HCT116 (cell line): ENCODE measurements around the gene CNTN4. TPM values are rescaled to one million over a fixed set of nuclear protein-coding genes. Genes with fewer than 3 reads are reported as not detected.

Experiments
- ATAC-seq: fragments of 200-7000 bp; cut with Tn5 transposase; 2 replicates; pipeline ENCODE4 v1.9.1; 2020; ENCODE audit warnings: mild to moderate bottlenecking, moderate library complexity
- BruUV-seq: library from RNA; stranded (reverse); fragments of 400-500 nt; replicated peaks from 2 replicates; lab custom pipeline; 2021; lab: Mats Ljungman, UMichigan
- CTCF ChIA-PET: fragments of 300-600 bp; sonication (Branson Sonifier 250); formaldehyde crosslinking; loops from one replicate; lab custom pipeline; 2021; ENCODE audit warnings: antibody characterized with exemption; lab: Charles Lee
- POLR2A ChIA-PET: fragments of 300-600, 350-600 bp; sonication (Branson Sonifier 250); formaldehyde crosslinking; loops from one replicate; lab custom pipeline; 2021; ENCODE audit warnings: antibody characterized with exemption; lab: Charles Lee
- RAD21 ChIA-PET, 2 experiments: fragments of 300-600 bp; sonication (Branson Sonifier 250); formaldehyde crosslinking; loops; one replicate each; lab custom pipeline; 2023; ENCODE audit warnings: low total read pairs in 2 of 2; ENCODE audit not compliant: uncharacterized antibody in 2 of 2, unreplicated experiment in 2 of 2, low non-redundant PET in 1 of 2; lab: Charles Lee
- DNase-seq: peaks from one replicate; pipeline ENCODE4 v3.0.0-alpha.2; 2010; ENCODE audit warnings: low read depth, low spot score
- H2AFZ ChIP-seq: fragments of 200-600 bp; shearing (Covaris generic), sonication (generic); 2 replicates; pipeline ENCODE4 v1.6.1; 2017; ENCODE audit warnings: low read depth, mixed run types, mixed read lengths, antibody characterized with exemption, low read length; ENCODE audit not compliant: poor library complexity, severe bottlenecking
- H3K27ac ChIP-seq: 2 replicates; pipeline ENCODE4 v1.5.1; 2012; ENCODE audit warnings: low read depth, low read length
- H3K27me3 ChIP-seq: fragments of 200-600 bp; sonication (generic); 2 replicates; pipeline ENCODE4 v1.6.1; 2016; ENCODE audit warnings: mixed run types, low read length, mixed read lengths; ENCODE audit not compliant: insufficient read depth
- H3K36me3 ChIP-seq, 2 experiments: fragments of 200-500 bp in 1 of 2; fragments of 200-600 bp in 1 of 2; sonication (Bioruptor generic) in 1 of 2; sonication (generic) in 1 of 2; 2 replicates each; pipeline versions ENCODE4 v1.5.1 to v1.6.1; 2014 to 2016; ENCODE audit warnings: low read length in 2 of 2, inconsistent platforms in 1 of 2, mixed read lengths in 1 of 2, mixed run types in 1 of 2; ENCODE audit not compliant: insufficient read depth in 2 of 2, control insufficient read depth in 1 of 2
- H3K4me1 ChIP-seq, 2 experiments: fragments of 200-600 bp in 1 of 2; sonication (generic) in 1 of 2; 2 replicates each; pipeline versions ENCODE4 v1.5.1 to v1.6.1; 2012 to 2017; ENCODE audit warnings: low read length in 2 of 2, inconsistent platforms in 1 of 2, mild to moderate bottlenecking in 1 of 2, mixed read lengths in 1 of 2, mixed run types in 1 of 2, moderate library complexity in 1 of 2; ENCODE audit not compliant: insufficient read depth in 2 of 2, control insufficient read depth in 1 of 2
- H3K4me2 ChIP-seq: fragments of 200-600 bp; sonication (generic); 2 replicates; pipeline ENCODE4 v1.6.1; 2017; ENCODE audit warnings: mixed run types, low read length, mixed read lengths
- H3K4me3 ChIP-seq, 2 experiments: fragments of 200-600 bp in 1 of 2; sonication (generic) in 1 of 2; replicated peaks in 1 of 2; 2 replicates each; pipeline ENCODE4 v1.5.1; 2011 to 2016; ENCODE audit warnings: low read length in 2 of 2, control low read depth in 1 of 2, low read depth in 1 of 2, mild to moderate bottlenecking in 1 of 2, mixed read lengths in 1 of 2, mixed run types in 1 of 2
- H3K79me2 ChIP-seq: fragments of 200-600 bp; sonication (generic); 2 replicates; pipeline ENCODE4 v1.6.1; 2017; ENCODE audit warnings: mild to moderate bottlenecking, mixed run types, low read length, moderate library complexity, mixed read lengths; ENCODE audit not compliant: insufficient read depth
- H3K9ac ChIP-seq: fragments of 200-600 bp; sonication (generic); 2 replicates; pipeline ENCODE4 v1.6.1; 2016; ENCODE audit warnings: low read length, mixed read lengths
- H3K9me2 ChIP-seq: fragments of 200-600 bp; sonication (generic), shearing (Covaris generic); 2 replicates; pipeline ENCODE4 v1.6.1; 2017; ENCODE audit warnings: mixed run types, mild to moderate bottlenecking, moderate library complexity; ENCODE audit not compliant: insufficient read depth
- H3K9me3 ChIP-seq, 2 experiments: fragments of 200-500 bp in 1 of 2; fragments of 200-600 bp in 1 of 2; sonication (Bioruptor generic) in 1 of 2; sonication (generic) in 1 of 2; 2 replicates each; pipeline ENCODE4 v1.6.1; 2014 to 2017; ENCODE audit warnings: low read length in 2 of 2, mixed read lengths in 2 of 2, inconsistent platforms in 1 of 2, low read depth in 1 of 2, mild to moderate bottlenecking in 1 of 2, mixed run types in 1 of 2, moderate library complexity in 1 of 2; ENCODE audit not compliant: control insufficient read depth in 1 of 2, insufficient read depth in 1 of 2
- H4K20me1 ChIP-seq: fragments of 200-600 bp; sonication (generic), shearing (Covaris generic); 2 replicates; pipeline ENCODE4 v1.6.1; 2017; ENCODE audit warnings: mixed run types, mild to moderate bottlenecking, moderate library complexity; ENCODE audit not compliant: insufficient read depth
- CBX3 ChIP-seq: IDR thresholded peaks from 2 replicates; pipeline ENCODE4 v1.6.1; 2012; ENCODE audit warnings: low read depth
- CTCF ChIP-seq, 3 experiments: fragments of 200-600 bp in 1 of 3; sonication (generic) in 1 of 3; IDR thresholded peaks in 2 of 3; conservative IDR thresholded peaks in 1 of 3; 2 replicates each; pipeline ENCODE4 v1.5.1; 2012 to 2017; ENCODE audit warnings: low read depth in 2 of 3, low read length in 2 of 3, antibody characterized with exemption in 1 of 3, borderline replicate concordance in 1 of 3, control low read depth in 1 of 3, mild to moderate bottlenecking in 1 of 3, mixed read lengths in 1 of 3, mixed run types in 1 of 3, moderate library complexity in 1 of 3; ENCODE audit not compliant: insufficient read depth in 1 of 3
- EZH2 ChIP-seq: fragments of 200-600 bp; sonication (generic); IDR thresholded peaks from 2 replicates; pipeline ENCODE4 v1.6.1; 2017; ENCODE audit warnings: antibody characterized with exemption, mixed run types
- RAD21 ChIP-seq: IDR thresholded peaks from 2 replicates; pipeline ENCODE4 v1.6.1; 2012; ENCODE audit warnings: low read depth, mild to moderate bottlenecking
- REST ChIP-seq: IDR thresholded peaks from 2 replicates; pipeline ENCODE4 v1.6.1; 2012; ENCODE audit warnings: low read depth
- SIN3A ChIP-seq: IDR thresholded peaks from 2 replicates; pipeline ENCODE4 v1.6.1; 2012; ENCODE audit warnings: low read depth
- YY1 ChIP-seq: IDR thresholded peaks from 2 replicates; pipeline ENCODE4 v1.6.1; 2011; ENCODE audit warnings: low read length, low read depth, moderate library complexity, mild to moderate bottlenecking; ENCODE audit not compliant: insufficient replicate concordance; ENCODE audit errors: extremely low read depth
- ZBTB33 ChIP-seq: IDR thresholded peaks from 2 replicates; pipeline ENCODE4 v1.6.1; 2011; ENCODE audit warnings: mild to moderate bottlenecking, low read length, moderate library complexity; ENCODE audit not compliant: insufficient replicate concordance; ENCODE audit errors: extremely low read depth
- ZNF274 ChIP-seq: fragments of 200-500 bp; sonication (Bioruptor generic); IDR thresholded peaks from 2 replicates; pipeline ENCODE4 v1.6.1; 2014; ENCODE audit warnings: mild to moderate bottlenecking, low read depth, low read length, inconsistent platforms
- intact Hi-C: fragments of 100-400 bp; cut with micrococcal nuclease; formaldehyde crosslinking; loops from 2 replicates; pipeline ENCODE4 v1.10.0; 2022
- total RNA-seq: library from RNA; stranded (reverse); gene quantifications from one replicate; pipeline ENCODE4 v1.2.1, GENCODE V29; 2021; ENCODE audit not compliant: unreplicated experiment

Gene CNTN4
- total RNA-seq, 1 experiment from 2014 or later, result not detected

GRCh38 chr3:2375376-2375775 lies 276.7 kb downstream of the CNTN4 start:
- DNase-seq (no peak), ATAC-seq (no peak)
- Histone ChIP-seq H3K9me2 (no peaks in the 10 kb centered on the region), H3K36me3 (no peaks in the 10 kb centered on the region), H3K27me3 (no peaks in the 10 kb centered on the region), H3K4me3 (no peak overlapping the region), H3K9me3 (peaks cover 6 to 38% of the 10 kb centered on the region in 2 experiments; a peak in 2 of 4 replicates), H3K79me2 (no peaks in the 10 kb centered on the region), H3K4me2 (no peak overlapping the region), H3K27ac (no peak overlapping the region), H4K20me1 (no peaks in the 10 kb centered on the region), H3K4me1 (no peaks in the 10 kb centered on the region), H2AFZ (no peak overlapping the region), H3K9ac (no peak overlapping the region)
- ChIA-PET RAD21 (no interaction called here), CTCF (no interaction called here), POLR2A (no interaction called here)
- TF ChIP-seq REST (no peak), YY1 (no peak), CBX3 (no peak), RAD21 (no peak), ZNF274 (no peak), SIN3A (no peak), ZBTB33 (no peak), CTCF (IDR thresholded peaks at IDR 0.05 in 2 of 3, conservative IDR thresholded peaks at IDR 0.05 in 1 of 3; ENCODE audit: borderline replicate concordance in 1 of 3, insufficient read depth in 1 of 3, low read depth in 2 of 3, low read length in 2 of 3) (no peak), EZH2 (no peak)
- intact Hi-C loops, result no loop called here
- BruUV-seq, result no TSS peak
